Inflammatory macrophage treated with lipopolysaccharide for 1 hour (primary cell): ENCODE measurements around the gene ADAM10.

ENCODE experiments used
- DNase-seq, 2 donors: peaks; one replicate each; pipeline ENCODE4 v3.0.0-alpha.2; 2020 to 2022

Gene ADAM10

GRCh38 chr15:58548308-58549012, 201.0 kb downstream of the ADAM10 start:
- DNase-seq = no peak

- no peak for DNase-seq
Measured at GRCh38 chr15:58547628-58548307, 201.7 kb downstream of the ADAM10 start.

DNA sequence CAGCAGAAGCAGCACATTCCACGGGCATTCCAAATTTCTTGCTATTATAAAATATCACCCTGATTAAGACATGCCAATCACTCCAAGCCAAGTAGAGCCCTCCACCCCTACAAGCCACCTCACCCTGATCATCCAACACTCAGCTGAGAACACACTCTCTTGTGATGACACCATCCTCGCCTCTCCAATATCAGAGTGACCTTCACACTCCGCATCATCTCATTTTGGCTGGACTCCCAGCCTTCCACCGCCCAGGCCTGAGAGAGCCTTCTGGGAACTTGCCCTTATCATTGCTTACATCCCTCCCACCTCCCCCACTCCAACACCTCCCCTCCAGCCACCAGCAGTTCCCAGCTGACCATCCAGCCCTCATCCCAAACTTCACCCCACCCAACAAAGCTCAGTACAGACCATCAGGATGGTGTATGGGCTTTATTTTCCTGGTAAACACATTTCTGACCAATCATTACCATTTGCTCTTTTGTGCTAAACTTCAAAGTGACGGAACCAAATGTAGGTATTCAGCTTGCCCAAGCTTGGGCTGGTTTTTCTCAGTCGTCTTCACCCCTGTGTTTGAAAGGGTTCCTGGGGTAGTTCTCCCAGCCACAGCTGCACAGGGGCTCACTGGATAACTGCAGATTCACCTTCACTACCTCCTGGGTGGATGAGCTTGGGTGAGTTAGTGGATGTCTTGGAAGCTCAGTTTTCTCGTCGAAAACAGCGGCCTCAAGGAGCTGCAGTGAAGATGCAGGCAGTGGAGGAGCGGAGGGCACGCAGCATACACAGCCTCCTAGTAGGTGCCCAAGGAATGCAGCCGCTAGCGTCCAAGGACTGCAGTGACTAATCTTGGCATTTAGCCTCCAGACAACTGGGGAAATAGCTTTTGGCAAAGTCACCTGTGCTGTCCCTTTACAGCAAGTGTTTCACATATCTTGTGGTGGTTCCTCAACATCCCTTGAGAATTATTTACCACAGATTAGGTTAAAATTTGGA, 202.6 kb downstream of the ADAM10 start:
- DNase-seq = no peak

- no peak for DNase-seq
Measured at GRCh38 chr15:58546066-58546591, 203.4 kb downstream of the ADAM10 start.

DNA sequence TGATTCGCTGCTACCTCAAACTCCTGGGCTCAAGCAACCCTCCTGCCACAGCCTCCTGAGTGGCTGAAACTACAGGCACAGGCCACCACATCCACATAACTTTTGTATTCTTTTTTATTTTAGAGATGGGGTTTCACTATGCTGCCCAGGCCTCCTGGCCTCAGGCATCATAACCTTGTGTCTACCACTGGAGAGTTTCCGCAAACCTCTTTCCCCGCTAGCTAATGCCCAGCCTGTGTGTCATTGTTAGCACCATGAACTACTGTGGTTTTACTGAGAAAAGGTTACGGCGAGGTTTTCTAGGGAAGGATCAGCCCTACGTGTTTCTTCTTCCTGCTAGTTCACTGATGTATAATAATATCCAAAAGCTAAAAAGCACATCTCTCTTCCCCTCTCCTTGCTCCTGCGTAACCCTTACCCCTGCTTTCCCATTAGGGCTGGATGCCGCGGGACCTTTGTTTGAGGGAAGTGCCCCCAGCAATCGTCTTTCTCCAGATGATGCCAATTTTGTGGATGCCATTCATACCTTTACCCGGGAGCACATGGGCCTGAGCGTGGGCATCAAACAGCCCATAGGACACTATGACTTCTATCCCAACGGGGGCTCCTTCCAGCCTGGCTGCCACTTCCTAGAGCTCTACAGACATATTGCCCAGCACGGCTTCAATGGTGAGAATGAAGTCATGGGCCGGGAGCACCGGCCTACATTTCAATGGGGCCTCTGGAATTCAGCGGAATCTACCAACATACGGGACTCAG, 204.0 kb downstream of the ADAM10 start:
- peak in 1 of 2 donors; percentile 44 for DNase-seq

- DNase-seq = no peak
Measured at GRCh38 chr15:58544756-58545155, 204.8 kb downstream of the ADAM10 start.

GRCh38 chr15:58543664-58544335, 205.7 kb downstream of the ADAM10 start:
- DNase-seq = peak; percentile 44 to 81

DNA sequence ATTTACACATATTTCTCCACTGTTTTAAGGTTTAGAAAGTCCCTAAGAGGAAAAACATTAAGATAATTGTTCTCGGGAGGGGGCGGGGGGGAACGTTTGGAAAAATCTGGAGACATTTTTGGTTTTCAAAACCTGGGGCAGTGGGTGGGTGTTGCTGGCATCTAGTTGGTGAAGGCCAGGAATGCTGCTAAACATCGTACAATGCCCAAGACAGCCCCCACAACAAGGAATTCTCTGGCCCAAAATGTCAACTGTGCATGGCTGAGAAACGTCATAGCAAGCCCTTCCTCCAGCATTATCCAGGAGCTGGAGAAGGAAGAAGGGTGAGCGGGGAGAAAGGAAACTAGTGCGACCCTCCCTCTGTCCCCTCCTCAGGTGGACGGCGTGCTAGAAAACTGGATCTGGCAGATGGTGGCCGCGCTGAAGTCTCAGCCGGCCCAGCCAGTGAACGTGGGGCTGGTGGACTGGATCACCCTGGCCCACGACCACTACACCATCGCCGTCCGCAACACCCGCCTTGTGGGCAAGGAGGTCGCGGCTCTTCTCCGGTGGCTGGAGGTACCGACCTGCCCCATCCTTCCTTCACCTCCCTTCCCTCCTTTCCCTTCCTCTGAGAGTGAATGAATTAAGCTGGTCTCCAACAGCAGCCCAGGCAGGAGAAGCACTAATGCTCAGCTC, 208.0 kb downstream of the ADAM10 start:
- DNase-seq = no peak

GRCh38 chr15:58539548-58539947, 210.0 kb downstream of the ADAM10 start:
- no peak for DNase-seq

DNA sequence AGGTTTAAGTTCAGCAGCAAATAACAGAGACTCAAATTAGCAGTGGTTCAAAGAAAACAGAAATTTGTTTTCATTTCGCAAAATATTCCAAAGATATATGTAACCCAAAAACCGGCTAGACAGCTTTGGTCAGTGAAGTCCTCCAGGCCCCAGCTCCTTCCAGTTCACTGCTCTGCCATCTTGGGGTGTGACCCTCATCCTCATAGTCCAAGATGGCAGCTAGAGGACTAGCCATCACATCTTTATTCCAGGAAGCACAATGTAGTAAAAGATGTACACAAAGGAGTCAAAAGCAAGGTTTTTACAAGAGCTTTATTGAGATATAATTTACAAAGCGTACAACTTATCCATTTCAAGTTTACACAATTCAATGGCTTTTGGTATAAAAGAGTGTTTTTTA, 210.6 kb downstream of the ADAM10 start:
- DNase-seq = no peak
